Mucosa of stomach (tissue), 1 donor: ENCODE results near the gene TUBD1.
"Not testable (repeated sequence)": the region's sequence is repeated elsewhere in the genome, so short reads cannot be mapped to it uniquely, and the experiment has no call there.

Experiments used
- H3K27me3 ChIP-seq: one replicate; pipeline ENCODE4 v1.7.0; 2013; ENCODE audit warnings: mild to moderate bottlenecking, low read length; ENCODE audit not compliant: control insufficient read depth, insufficient read depth
- H3K36me3 ChIP-seq: one replicate; pipeline ENCODE4 v1.7.0; 2013; ENCODE audit warnings: low read length; ENCODE audit not compliant: control insufficient read depth, insufficient read depth
- H3K4me1 ChIP-seq: one replicate; pipeline ENCODE4 v1.7.0; 2013; ENCODE audit warnings: mild to moderate bottlenecking, low read length; ENCODE audit not compliant: control insufficient read depth, insufficient read depth
- H3K4me3 ChIP-seq: one replicate; pipeline ENCODE4 v1.7.0; 2013; ENCODE audit warnings: low read length
- H3K9ac ChIP-seq: one replicate; pipeline ENCODE4 v1.7.0; 2013; ENCODE audit warnings: mild to moderate bottlenecking, low read length, moderate library complexity
- H3K9me3 ChIP-seq: one replicate; pipeline ENCODE4 v1.7.0; 2013; ENCODE audit warnings: mild to moderate bottlenecking, low read length, moderate library complexity; ENCODE audit not compliant: control insufficient read depth
- donor health status: Pancreatic carcinoma.

The TUBD1 gene

GRCh38 chr17:59899099-59899498 lies 6.4 kb upstream of the TUBD1 start:
- no peaks in the 10 kb centered on the region for H3K9me3 ChIP-seq
- H3K27me3 ChIP-seq = no peaks in the 10 kb centered on the region
- H3K4me3 ChIP-seq = no peak overlapping the region
- peaks cover 5% of the 10 kb centered on the region for H3K4me1 ChIP-seq
- no peaks in the 10 kb centered on the region for H3K36me3 ChIP-seq
- no peak overlapping the region for H3K9ac ChIP-seq

- Histone ChIP-seq H3K27me3 (no peaks in the 10 kb centered on the region), H3K9ac (no peak overlapping the region), H3K9me3 (no peaks in the 10 kb centered on the region), H3K4me3 (no peak overlapping the region), H3K4me1 (peaks cover 5% of the 10 kb centered on the region), H3K36me3 (no peaks in the 10 kb centered on the region)
These were observed 4.3 kb upstream of the TUBD1 start for GRCh38 chr17:59897090-59897489.

- Histone ChIP-seq H3K4me3 (peak overlapping the region; percentile 69), H3K27me3 (no peaks in the 10 kb centered on the region), H3K4me1 (peaks cover 4% of the 10 kb centered on the region), H3K36me3 (no peaks in the 10 kb centered on the region), H3K9ac (peak overlapping the region; percentile 95), H3K9me3 (no peaks in the 10 kb centered on the region)
These were observed 945 bp upstream of the TUBD1 start for GRCh38 chr17:59893676-59894100.

GRCh38 chr17:59892251-59892923 lies 356 bp downstream of the TUBD1 start:
- peaks cover 4% of the 10 kb centered on the region for H3K4me1 ChIP-seq
- H3K9ac ChIP-seq = peak overlapping the region; percentile 95
- H3K9me3 ChIP-seq = no peaks in the 10 kb centered on the region
- no peaks in the 10 kb centered on the region for H3K27me3 ChIP-seq
- no peaks in the 10 kb centered on the region for H3K36me3 ChIP-seq
- H3K4me3 ChIP-seq = peak overlapping the region; percentile 69

- Histone ChIP-seq H3K4me1 (peaks cover 4% of the 10 kb centered on the region), H3K36me3 (no peaks in the 10 kb centered on the region), H3K9ac (no peak overlapping the region), H3K27me3 (no peaks in the 10 kb centered on the region), H3K9me3 (no peaks in the 10 kb centered on the region), H3K4me3 (no peak overlapping the region)
These were observed 2.0 kb downstream of the TUBD1 start for GRCh38 chr17:59890720-59891119.

- H3K27me3 ChIP-seq = no peaks in the 10 kb centered on the region
- no peaks in the 10 kb centered on the region for H3K36me3 ChIP-seq
- H3K4me1 ChIP-seq = peaks cover 4% of the 10 kb centered on the region
- H3K9ac ChIP-seq = no peak overlapping the region
- no peak overlapping the region for H3K4me3 ChIP-seq
- H3K9me3 ChIP-seq = no peaks in the 10 kb centered on the region
These were observed 4.5 kb downstream of the TUBD1 start for GRCh38 chr17:59888145-59888750.

GRCh38 chr17:59884861-59885260 lies 7.9 kb downstream of the TUBD1 start:
- H3K27me3 ChIP-seq = no peaks in the 10 kb centered on the region
- no peaks in the 10 kb centered on the region for H3K36me3 ChIP-seq
- no peaks in the 10 kb centered on the region for H3K4me1 ChIP-seq
- no peaks in the 10 kb centered on the region for H3K9me3 ChIP-seq
- H3K9ac ChIP-seq = no peak overlapping the region
- H3K4me3 ChIP-seq = no peak overlapping the region

- Histone ChIP-seq H3K4me3 (no peak overlapping the region), H3K27me3 (no peaks in the 10 kb centered on the region), H3K9me3 (no peaks in the 10 kb centered on the region), H3K36me3 (no peaks in the 10 kb centered on the region), H3K4me1 (no peaks in the 10 kb centered on the region), H3K9ac (no peak overlapping the region)
These were observed 14.1 kb downstream of the TUBD1 start for GRCh38 chr17:59878624-59879023.

GRCh38 chr17:59877965-59878364 lies 14.8 kb downstream of the TUBD1 start:
- no peaks in the 10 kb centered on the region for H3K36me3 ChIP-seq
- no peaks in the 10 kb centered on the region for H3K4me1 ChIP-seq
- H3K27me3 ChIP-seq = no peaks in the 10 kb centered on the region
- no peak overlapping the region for H3K4me3 ChIP-seq
- H3K9ac ChIP-seq = no peak overlapping the region
- no peaks in the 10 kb centered on the region for H3K9me3 ChIP-seq

GRCh38 chr17:59876107-59876506 lies 16.6 kb downstream of the TUBD1 start:
- no peak overlapping the region for H3K4me3 ChIP-seq
- H3K4me1 ChIP-seq = peaks cover 5% of the 10 kb centered on the region
- no peaks in the 10 kb centered on the region for H3K27me3 ChIP-seq
- no peaks in the 10 kb centered on the region for H3K36me3 ChIP-seq
- no peaks in the 10 kb centered on the region for H3K9me3 ChIP-seq
- H3K9ac ChIP-seq = no peak overlapping the region

- Histone ChIP-seq H3K36me3 (no peaks in the 10 kb centered on the region), H3K9ac (no peak overlapping the region), H3K4me3 (no peak overlapping the region), H3K9me3 (no peaks in the 10 kb centered on the region), H3K4me1 (peaks cover 10% of the 10 kb centered on the region), H3K27me3 (no peaks in the 10 kb centered on the region)
These were observed 18.4 kb downstream of the TUBD1 start for GRCh38 chr17:59874376-59874775.

GRCh38 chr17:59873414-59873813 lies 19.3 kb downstream of the TUBD1 start:
- peaks cover 10% of the 10 kb centered on the region for H3K4me1 ChIP-seq
- not testable (repeated sequence) for H3K36me3 ChIP-seq, H3K9ac ChIP-seq, H3K9me3 ChIP-seq, H3K4me3 ChIP-seq, H3K27me3 ChIP-seq
